Umbilical cord (tissue), 2 donors: ENCODE measurements around the gene URB1. TPM values are rescaled to one million over a fixed set of nuclear protein-coding genes. Genes with fewer than 3 reads are reported as not detected.

ENCODE experiments used
- DNase-seq: peaks from one replicate; pipeline ENCODE4 v3.0.0-alpha.2; 2015; ENCODE audit warnings: low spot score
- total RNA-seq: library from RNA; depleted of rRNA; stranded (reverse); fragments of >200 nt; gene quantifications from one replicate; pipeline ENCODE4 v1.2.3, GENCODE V29; 2014; ENCODE audit warnings: low replicate concordance; ENCODE audit not compliant: insufficient read depth

The URB1 gene
- total RNA-seq, 1 donor from 2014 or later = 20.2 TPM

- DNase-seq = no peak
These were observed 45.9 kb downstream of the URB1 start for GRCh38 chr21:32346951-32347350.

DNA sequence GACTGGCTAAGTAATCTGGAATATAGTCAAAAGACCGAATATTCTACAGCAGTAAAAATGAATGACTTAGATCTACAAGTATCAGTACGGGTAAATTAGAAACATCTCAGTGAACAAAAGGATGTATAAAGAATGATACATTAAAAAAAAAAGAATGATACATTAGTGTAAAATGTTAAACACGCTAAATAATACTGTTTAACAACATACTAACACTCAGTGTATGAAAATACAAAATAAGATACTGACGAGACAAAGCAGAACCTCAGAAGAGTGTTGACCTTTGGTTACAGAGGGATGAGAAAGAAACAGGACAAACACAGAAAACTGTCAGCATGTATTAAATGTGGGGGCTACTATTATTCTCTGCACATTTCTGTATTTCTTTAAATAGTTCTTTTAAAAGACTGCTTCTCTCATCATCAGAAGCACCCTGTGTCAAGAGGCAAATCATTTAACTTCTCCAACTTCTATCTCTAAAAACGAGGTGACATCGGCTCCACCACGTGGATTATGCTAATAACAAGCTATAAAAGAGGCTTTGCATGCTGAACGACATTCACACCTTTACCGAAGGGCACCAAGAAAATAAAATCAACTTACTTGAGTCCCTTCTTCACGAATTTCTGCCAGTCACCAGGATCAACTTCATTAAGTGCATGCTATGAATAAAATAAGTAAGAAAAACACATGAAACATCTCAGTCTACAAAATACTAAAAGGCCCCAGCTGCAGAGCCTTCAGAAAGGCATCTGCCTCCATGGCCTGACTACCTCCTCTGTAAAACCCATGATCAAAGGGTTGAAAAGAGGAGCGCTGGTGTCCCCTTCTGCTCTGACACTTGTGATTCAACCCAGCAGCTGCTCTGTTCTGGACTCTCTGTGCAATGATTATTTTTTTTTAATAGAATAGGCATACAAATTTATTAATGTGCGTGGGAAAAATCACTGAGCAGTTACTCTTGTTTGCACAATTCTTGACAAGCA lies 51.7 kb downstream of the URB1 start:
- DNase-seq = no peak

DNA sequence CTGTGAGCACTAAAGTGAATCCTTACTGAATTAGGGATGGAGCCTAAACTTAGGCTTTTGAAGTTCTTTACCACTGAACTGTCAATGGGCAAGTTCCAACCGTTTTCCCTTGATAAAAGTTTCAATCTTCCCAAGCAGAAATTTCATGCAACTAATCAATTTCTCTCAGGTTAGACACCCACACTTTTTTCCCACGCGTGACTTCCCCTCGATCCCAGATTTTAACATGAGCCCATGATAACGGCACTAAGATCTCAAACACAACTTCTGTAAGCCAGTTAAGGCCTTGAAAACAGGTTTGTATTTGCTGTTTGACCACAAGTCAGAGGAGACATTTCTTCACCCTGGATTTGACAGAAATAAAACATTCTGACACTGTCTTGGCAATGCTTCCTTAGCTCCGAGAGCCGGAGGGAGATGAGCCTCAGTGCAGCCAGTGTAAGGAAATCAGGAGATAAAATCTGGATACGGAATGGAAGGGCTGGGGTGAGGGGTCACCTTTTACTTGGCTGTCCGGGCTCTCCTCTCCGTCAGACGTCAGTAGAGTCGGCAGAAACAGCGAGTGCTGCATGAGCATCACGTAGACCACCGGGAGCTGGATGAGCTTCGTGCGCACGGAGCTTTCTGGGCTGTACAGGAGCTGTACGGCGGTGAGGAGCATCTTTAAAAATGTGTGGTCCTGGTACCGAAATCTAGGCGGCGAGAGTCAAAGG lies 54.4 kb downstream of the URB1 start:
- no peak for DNase-seq

- no peak for DNase-seq
These were observed 55.6 kb downstream of the URB1 start for GRCh38 chr21:32337206-32337605.

DNA sequence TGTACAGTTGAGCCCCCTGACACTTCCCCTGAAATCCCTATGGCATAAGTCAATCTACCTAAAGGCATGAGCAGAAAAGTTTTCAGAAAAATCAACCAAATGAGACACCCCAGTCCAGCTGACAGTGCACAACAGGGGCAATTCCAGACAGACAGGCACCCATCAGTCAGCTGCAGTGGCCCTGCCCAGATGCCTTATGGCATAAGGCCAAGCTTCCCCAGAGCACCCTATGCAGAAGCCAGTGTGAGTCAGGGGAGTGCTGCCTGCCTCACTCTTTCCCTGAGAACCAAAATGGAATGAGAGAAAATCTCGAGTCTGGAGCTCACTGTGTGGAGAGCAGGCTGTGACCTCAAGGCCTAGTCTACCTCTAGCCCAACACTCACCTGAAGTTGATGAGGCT lies 56.1 kb downstream of the URB1 start:
- DNase-seq = no peak

GRCh38 chr21:32335601-32336575 lies 56.9 kb downstream of the URB1 start:
- DNase-seq = no peak

DNA sequence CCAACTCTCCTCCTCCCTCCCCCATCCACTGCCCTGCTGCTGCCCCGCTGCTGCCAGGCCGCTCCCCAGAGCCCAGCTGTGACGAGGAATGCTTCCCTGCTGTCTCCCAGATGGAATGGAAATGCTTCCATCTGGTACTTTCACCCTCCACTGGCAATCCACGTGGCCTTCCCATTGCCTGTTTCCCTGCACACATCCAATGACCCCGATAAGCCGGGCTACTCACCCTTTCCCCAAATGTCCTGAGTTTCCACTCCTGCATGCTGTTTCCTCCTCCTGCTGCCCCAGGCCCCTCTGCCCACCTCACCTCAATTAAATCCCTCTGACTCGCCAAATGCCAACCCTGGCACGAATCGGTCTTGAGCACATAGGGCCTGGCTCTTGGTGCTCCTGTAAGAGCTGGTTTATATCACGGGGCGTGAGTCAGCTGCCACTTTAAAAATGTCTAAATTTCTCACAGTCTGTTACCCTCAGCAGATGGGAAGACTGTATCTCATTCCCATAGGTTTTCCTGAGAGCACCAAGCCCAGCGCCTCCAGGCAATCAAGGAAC lies 57.8 kb downstream of the URB1 start:
- DNase-seq = no peak

GRCh38 chr21:32333953-32334673 lies 58.7 kb downstream of the URB1 start:
- no peak for DNase-seq

GRCh38 chr21:32332463-32332951 lies 60.3 kb downstream of the URB1 start:
- DNase-seq = no peak

- no peak for DNase-seq
These were observed 61.1 kb downstream of the URB1 start for GRCh38 chr21:32331444-32332305.

DNA sequence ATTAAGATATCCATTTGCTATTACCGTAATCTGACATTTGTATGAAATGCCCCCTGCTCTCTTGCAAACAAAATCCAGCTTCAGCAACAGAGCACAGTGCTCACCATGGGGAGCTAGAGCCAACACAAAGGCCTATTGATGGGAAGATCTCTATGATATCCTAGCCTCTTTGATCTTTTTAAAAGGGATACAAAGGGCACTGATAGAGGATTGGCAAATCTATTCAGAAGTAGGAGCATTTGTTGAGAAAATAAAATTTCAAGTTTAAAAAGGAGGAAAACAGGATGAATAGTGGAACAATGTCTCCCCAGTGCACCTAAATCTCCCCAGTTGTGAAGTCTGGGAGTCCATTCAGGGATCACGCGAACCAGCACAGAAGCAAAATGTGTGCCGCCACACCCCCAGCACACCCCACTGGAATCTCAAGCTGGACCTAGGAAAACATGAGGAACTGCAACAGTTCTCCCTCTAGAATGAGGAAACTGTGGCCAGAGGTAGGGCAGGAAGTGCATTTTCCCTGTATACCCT lies 62.0 kb downstream of the URB1 start:
- DNase-seq = no peak

DNA sequence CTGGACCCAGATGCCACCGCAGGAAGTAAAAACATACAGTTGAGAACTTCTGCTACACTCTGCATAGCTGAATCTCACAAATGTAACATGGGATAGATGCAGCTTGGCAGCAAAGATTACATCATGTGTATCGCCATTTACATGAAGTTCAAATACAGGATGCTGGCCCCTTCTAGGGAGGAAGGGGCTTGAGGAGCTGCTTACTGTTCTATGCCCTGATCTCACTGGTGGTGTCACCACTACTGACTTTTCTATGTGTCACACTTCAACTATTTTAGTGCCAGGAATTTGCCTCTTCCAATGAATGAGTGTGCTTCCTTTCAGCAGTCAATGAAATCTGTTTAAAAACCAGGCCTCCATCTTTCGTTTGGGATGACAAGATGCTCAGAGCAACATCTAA lies 63.0 kb downstream of the URB1 start:
- DNase-seq = no peak

GRCh38 chr21:32329331-32329730 lies 63.5 kb downstream of the URB1 start:
- no peak for DNase-seq

- no peak for DNase-seq
These were observed 64.2 kb downstream of the URB1 start for GRCh38 chr21:32328595-32328994.

- no peak for DNase-seq
These were observed 67.1 kb downstream of the URB1 start for GRCh38 chr21:32325706-32326105.

DNA sequence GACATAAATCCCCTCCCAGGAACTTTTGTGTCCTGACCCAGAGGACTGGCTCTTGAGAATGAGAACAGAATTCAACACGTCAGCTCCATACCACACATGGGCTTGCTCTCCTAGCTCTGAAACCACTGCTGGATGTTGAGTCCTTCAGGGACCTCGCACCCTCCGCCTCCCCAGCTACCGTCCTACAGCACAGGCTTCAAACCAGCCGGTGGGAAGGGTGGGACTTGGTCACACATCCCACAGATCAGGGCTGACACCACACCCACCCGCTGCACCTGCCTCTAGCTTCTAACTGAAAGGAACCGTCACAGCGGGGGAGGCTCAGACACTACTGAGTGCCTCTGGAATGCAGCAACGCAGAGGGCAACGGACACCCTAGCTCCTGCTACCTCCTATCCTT lies 70.1 kb downstream of the URB1 start:
- DNase-seq = no peak

DNA sequence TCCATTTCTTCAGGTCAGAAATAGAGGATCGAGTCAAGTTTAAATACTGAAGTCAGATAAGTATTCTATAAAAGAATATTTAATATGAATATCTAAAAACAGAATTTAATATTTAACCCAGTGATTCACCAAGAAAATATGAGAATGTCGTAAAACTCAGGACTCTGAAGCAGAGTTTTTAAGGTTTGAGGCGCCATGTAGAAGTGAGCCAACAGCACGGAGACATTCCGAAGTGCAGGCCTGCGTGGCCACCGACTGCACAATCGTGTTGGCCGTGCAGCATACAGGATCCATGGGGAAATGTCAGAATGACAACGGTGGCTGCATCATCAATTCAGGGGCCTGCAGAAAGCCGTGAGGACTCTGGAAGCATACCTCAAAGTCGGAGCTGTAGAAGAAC lies 70.7 kb downstream of the URB1 start:
- DNase-seq = no peak

DNA sequence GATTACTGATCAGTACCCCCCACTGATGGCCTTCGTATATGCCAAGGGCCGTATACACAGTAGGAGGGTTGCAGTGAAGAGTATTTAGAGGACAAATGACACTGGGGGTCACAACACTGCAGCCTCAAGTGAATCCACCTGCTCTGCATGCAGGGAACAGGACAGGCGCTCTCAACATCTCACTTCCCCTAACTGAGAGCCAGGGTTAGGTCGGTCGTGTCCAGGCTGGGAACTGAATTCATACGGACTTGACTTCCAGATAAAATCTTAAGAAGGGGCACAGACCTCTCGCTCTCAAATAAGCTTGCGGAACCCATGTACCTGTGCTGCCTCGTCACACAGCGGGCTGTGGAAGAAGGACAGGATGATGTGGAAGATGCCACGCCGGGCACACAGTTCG lies 71.3 kb downstream of the URB1 start:
- no peak for DNase-seq

GRCh38 chr21:32320726-32321125 lies 72.1 kb downstream of the URB1 start:
- no peak for DNase-seq
